K562 (cell line): Measurements from ENCODE around the gene SNRNP48.

Experiments
- CTCF ChIP-seq, 3 experiments: IDR thresholded peaks in 2 of 3; conservative IDR thresholded peaks in 1 of 3; 2 replicates each; pipeline ENCODE4 v1.5.1; 2011 to 2012; ENCODE audit warnings: low read length in 3 of 3, mild to moderate bottlenecking in 3 of 3, control low read depth in 2 of 3, improper control_type of control experiment in 1 of 3, inconsistent platforms in 1 of 3, low read depth in 1 of 3, mixed read lengths in 1 of 3, moderate library complexity in 1 of 3; ENCODE audit not compliant: insufficient read depth in 2 of 3
- HDAC2 ChIP-seq: fragments of 450-650 bp; IDR thresholded peaks from 2 replicates; pipeline ENCODE4 v1.6.1; 2016; ENCODE audit warnings: mild to moderate bottlenecking
- HMGN3 ChIP-seq: IDR thresholded peaks from 2 replicates; pipeline ENCODE4 v1.6.1; 2011; ENCODE audit warnings: borderline replicate concordance, low read depth, mild to moderate bottlenecking, mixed read lengths, low read length; ENCODE audit not compliant: insufficient read length; ENCODE audit errors: extremely low read depth
- LEF1 ChIP-seq: fragments of 450-650 bp; IDR thresholded peaks from 2 replicates; pipeline ENCODE4 v1.6.1; 2016; ENCODE audit warnings: mild to moderate bottlenecking
- POLR2A ChIP-seq: fragments of 450-650 bp; conservative IDR thresholded peaks from 2 replicates; pipeline ENCODE4 v1.6.1; 2016
- SIX5 ChIP-seq, 2 experiments: IDR thresholded peaks; 2 replicates each; pipeline ENCODE4 v1.6.1; 2011; ENCODE audit warnings: low read length in 2 of 2, borderline replicate concordance in 1 of 2, low read depth in 1 of 2, mild to moderate bottlenecking in 1 of 2, moderate library complexity in 1 of 2; ENCODE audit not compliant: insufficient read depth in 1 of 2
- TAF1 ChIP-seq: IDR thresholded peaks from 2 replicates; pipeline ENCODE4 v1.6.1; 2011; ENCODE audit warnings: mild to moderate bottlenecking, low read length, moderate library complexity; ENCODE audit not compliant: insufficient read depth, control insufficient read depth, severe bottlenecking; ENCODE audit errors: extremely low read depth
- YY1 ChIP-seq, 3 experiments: IDR thresholded peaks; 2 replicates each; pipeline ENCODE4 v1.6.1; 2011; ENCODE audit warnings: low read length in 2 of 3, mild to moderate bottlenecking in 2 of 3, moderate library complexity in 2 of 3, borderline replicate concordance in 1 of 3, control low read depth in 1 of 3, low read depth in 1 of 3; ENCODE audit not compliant: insufficient read depth in 3 of 3, insufficient replicate concordance in 2 of 3, control insufficient read depth in 1 of 3, insufficient read length in 1 of 3; ENCODE audit errors: extremely low read depth in 1 of 3
- ZNF133 ChIP-seq: fragments of 250-450 bp; sonication (Bioruptor Pico); IDR thresholded peaks from 2 replicates; pipeline ENCODE4 v1.4.0; 2020; ENCODE audit warnings: mild to moderate bottlenecking
- TF ChIP-seq, protein P1 (sequence below), 2 experiments: IDR thresholded peaks; 2 replicates each; pipeline ENCODE4 v1.6.1; 2012; ENCODE audit warnings: improper control_type of control experiment in 2 of 2, low read depth in 2 of 2, low read length in 2 of 2, borderline replicate concordance in 1 of 2
- TF ChIP-seq, protein P2 (sequence below): sonication (generic); formaldehyde crosslinking; IDR thresholded peaks from 2 replicates; pipeline ENCODE4 v1.8.1; 2023; ENCODE audit warnings: mild to moderate bottlenecking, missing genetic modification reagents
- TF ChIP-seq, protein P3 (sequence below): fragments of 450-650 bp; formaldehyde crosslinking; conservative IDR thresholded peaks from 2 replicates; pipeline ENCODE4 v1.4.0; 2022; ENCODE audit warnings: mild to moderate bottlenecking, missing genetic modification characterization
- TF ChIP-seq, protein P4 (sequence below), 2 experiments: fragments of 450-650 bp; IDR thresholded peaks; 2 replicates each; pipeline ENCODE4 v1.6.1; 2016; ENCODE audit warnings: mild to moderate bottlenecking in 2 of 2, borderline replicate concordance in 1 of 2, low read depth in 1 of 2, moderate library complexity in 1 of 2

DNA sequence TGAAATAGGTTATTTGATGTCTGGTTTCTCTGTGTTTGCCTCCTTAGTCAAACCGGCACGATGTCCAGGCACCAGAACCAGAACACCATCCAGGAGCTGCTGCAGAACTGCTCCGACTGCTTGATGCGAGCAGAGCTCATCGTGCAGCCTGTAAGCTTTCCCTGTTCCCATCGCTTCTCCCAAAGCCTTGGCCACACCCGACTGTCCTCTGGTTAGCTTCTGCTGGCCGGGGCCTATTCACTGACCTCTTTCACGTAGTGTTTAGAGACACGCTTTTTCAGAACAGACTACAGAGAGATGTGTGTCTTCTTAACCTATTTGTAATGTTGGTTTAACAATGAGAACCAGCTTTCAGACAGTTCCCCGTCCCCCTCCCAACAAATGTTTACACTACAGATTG, 34.3 kb upstream of the SNRNP48 start:
- TF ChIP-seq TAF1 (no peak), CTCF (IDR thresholded peaks at IDR 0.05 in 2 of 3, conservative IDR thresholded peaks at IDR 0.05 in 1 of 3; ENCODE audit: insufficient read depth in 2 of 3, low read depth in 1 of 3, low read length in 3 of 3) (no peak), LEF1 (no peak), ZNF133 (no peak), POLR2A (no peak), HDAC2 (no peak), SIX5 (IDR thresholded peaks at IDR 0.05; ENCODE audit: borderline replicate concordance in 1 of 2, insufficient read depth in 1 of 2, low read depth in 1 of 2, low read length in 2 of 2) (no peak), HMGN3 (no peak), YY1 (IDR thresholded peaks at IDR 0.05; ENCODE audit: borderline replicate concordance in 1 of 3, control insufficient read depth in 1 of 3, extremely low read depth in 1 of 3, insufficient read depth in 3 of 3, insufficient read length in 1 of 3, insufficient replicate concordance in 2 of 3, low read depth in 1 of 3, low read length in 2 of 3) (no peak)
- TF ChIP-seq, protein P1, sequence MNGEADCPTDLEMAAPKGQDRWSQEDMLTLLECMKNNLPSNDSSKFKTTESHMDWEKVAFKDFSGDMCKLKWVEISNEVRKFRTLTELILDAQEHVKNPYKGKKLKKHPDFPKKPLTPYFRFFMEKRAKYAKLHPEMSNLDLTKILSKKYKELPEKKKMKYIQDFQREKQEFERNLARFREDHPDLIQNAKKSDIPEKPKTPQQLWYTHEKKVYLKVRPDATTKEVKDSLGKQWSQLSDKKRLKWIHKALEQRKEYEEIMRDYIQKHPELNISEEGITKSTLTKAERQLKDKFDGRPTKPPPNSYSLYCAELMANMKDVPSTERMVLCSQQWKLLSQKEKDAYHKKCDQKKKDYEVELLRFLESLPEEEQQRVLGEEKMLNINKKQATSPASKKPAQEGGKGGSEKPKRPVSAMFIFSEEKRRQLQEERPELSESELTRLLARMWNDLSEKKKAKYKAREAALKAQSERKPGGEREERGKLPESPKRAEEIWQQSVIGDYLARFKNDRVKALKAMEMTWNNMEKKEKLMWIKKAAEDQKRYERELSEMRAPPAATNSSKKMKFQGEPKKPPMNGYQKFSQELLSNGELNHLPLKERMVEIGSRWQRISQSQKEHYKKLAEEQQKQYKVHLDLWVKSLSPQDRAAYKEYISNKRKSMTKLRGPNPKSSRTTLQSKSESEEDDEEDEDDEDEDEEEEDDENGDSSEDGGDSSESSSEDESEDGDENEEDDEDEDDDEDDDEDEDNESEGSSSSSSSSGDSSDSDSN (IDR thresholded peaks at IDR 0.05; ENCODE audit: borderline replicate concordance in 1 of 2, low read depth in 2 of 2, low read length in 2 of 2): no peak
- TF ChIP-seq, protein P2, sequence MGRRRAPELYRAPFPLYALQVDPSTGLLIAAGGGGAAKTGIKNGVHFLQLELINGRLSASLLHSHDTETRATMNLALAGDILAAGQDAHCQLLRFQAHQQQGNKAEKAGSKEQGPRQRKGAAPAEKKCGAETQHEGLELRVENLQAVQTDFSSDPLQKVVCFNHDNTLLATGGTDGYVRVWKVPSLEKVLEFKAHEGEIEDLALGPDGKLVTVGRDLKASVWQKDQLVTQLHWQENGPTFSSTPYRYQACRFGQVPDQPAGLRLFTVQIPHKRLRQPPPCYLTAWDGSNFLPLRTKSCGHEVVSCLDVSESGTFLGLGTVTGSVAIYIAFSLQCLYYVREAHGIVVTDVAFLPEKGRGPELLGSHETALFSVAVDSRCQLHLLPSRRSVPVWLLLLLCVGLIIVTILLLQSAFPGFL (CRISPR knock-in tag): no peak
- TF ChIP-seq, protein P3, sequence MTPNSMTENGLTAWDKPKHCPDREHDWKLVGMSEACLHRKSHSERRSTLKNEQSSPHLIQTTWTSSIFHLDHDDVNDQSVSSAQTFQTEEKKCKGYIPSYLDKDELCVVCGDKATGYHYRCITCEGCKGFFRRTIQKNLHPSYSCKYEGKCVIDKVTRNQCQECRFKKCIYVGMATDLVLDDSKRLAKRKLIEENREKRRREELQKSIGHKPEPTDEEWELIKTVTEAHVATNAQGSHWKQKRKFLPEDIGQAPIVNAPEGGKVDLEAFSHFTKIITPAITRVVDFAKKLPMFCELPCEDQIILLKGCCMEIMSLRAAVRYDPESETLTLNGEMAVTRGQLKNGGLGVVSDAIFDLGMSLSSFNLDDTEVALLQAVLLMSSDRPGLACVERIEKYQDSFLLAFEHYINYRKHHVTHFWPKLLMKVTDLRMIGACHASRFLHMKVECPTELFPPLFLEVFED: no peak
- TF ChIP-seq, protein P4, sequence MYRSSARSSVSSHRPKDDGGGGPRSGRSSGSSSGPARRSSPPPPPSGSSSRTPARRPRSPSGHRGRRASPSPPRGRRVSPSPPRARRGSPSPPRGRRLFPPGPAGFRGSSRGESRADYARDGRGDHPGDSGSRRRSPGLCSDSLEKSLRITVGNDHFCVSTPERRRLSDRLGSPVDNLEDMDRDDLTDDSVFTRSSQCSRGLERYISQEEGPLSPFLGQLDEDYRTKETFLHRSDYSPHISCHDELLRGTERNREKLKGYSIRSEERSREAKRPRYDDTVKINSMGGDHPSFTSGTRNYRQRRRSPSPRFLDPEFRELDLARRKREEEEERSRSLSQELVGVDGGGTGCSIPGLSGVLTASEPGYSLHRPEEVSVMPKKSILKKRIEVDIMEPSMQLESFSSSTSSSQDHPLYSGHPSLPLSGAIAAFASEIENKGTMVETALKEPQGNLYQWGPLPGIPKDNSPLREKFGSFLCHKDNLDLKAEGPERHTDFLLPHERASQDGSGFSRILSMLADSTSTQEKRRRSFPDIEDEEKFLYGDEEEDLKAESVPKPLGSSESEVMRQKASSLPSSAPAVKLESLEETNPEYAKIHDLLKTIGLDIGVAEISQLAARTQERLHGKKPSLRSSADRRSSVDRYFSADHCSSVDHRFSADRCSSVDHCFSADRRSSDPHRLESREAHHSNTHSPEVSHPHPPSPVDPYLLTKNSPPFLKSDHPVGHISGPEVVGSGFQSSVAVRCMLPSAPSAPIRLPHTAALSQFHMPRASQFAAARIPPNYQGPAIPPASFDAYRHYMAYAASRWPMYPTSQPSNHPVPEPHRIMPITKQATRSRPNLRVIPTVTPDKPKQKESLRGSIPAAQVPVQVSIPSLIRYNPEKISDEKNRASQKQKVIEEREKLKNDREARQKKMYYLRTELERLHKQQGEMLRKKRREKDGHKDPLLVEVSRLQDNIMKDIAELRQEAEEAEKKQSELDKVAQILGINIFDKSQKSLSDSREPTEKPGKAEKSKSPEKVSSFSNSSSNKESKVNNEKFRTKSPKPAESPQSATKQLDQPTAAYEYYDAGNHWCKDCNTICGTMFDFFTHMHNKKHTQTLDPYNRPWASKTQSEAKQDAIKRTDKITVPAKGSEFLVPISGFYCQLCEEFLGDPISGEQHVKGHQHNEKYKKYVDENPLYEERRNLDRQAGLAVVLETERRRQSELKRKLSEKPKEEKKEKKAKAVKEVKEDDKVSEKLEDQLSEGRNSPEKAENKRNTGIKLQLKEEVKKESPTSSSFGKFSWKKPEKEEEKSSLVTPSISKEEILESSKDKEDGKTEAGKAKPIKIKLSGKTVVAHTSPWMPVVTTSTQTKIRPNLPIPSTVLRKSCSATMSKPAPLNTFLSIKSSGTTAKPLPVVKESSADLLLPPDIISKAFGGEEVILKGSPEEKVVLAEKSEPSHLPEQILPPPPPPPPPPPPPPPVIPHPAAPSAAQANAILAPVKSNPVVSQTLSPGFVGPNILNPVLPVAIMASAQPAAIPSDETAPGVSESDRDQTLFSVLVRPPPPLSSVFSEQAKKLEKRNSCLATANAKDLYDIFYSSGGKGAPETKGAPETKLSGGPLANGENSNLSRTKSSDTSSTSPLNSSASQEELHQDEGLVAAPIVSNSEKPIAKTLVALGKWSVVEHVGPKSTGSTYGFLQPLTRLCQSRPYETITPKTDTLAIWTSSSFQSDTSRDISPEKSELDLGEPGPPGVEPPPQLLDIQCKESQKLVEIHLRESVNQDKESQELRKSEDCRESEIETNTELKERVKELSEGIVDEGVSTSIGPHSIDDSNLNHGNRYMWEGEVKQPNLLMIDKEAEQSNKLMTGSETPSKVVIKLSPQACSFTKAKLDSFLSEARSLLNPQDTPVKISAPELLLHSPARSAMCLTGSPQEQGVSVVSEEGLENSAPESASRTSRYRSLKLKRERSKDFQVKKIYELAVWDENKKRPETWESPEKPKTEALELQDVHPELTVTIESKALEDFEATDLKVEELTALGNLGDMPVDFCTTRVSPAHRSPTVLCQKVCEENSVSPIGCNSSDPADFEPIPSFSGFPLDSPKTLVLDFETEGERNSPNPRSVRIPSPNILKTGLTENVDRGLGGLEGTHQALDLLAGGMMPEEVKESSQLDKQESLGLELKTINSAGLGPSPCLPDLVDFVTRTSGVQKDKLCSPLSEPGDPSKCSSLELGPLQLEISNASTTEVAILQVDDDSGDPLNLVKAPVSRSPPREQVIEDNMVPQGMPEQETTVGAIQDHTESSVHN (IDR thresholded peaks at IDR 0.05; ENCODE audit: borderline replicate concordance in 1 of 2, low read depth in 1 of 2): no peak
